Measurements from ENCODE around the gene UROD.

The UROD gene

DNA sequence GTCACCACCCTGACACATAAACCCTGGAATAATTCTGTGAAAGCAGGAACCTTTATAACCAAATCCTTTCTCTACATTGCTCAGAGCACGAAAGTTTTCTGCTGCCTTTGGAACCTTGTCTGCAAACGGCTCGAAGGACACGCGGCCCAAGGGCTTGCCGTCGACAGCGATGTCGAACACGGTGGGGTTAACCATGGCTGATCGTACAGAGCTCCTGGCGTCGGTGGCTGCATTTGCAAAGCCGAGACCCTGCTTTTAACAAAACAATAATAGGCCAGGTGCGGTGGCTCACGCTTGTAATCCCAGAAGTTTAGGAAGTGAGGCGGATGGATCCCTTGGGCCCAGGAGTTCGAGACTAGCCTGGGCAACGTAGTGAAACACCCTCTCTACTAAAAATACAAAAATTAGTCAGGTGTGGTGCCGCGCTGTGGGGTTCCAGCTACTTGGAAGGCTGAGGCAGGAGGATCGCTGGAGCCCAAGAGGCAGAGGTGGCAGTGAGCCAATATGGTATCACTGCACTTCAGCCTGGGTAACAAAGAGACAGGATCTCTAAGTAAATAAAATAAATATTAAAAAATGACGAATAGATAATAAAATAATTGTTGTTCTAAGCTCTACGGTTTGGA is 23.4 kb upstream of the UROD start:
- Histone ChIP-seq H3K36me3 (replicated peaks in 1 of 2; ENCODE audit: control insufficient read depth in 2 of 2, insufficient read depth in 2 of 2, low read length in 2 of 2) (no peaks in the 10 kb centered on the region), H2BK120ac (ENCODE audit: low read depth, low read length) (no peak overlapping the region), H2BK15ac (ENCODE audit: low read length) (no peak overlapping the region), H2AK5ac (ENCODE audit: low read depth, low read length) (no peak overlapping the region), H3K27ac (replicated peaks; ENCODE audit: low read length) (no peak overlapping the region), H2AFZ (ENCODE audit: low read length) (peak overlapping the region; percentile 13), H3K4me3 (ENCODE audit: low read length in 2 of 2) (no peak overlapping the region), H3K4ac (ENCODE audit: low read length) (no peak overlapping the region), H3K23ac (ENCODE audit: low read depth, low read length, poor library complexity) (no peak overlapping the region), H3K9me3 (replicated peaks in 1 of 2; ENCODE audit: control insufficient read depth in 2 of 2, insufficient read depth in 1 of 2, low read depth in 1 of 2, low read length in 2 of 2) (no peaks in the 10 kb centered on the region), H3K14ac (ENCODE audit: low read length) (no peak overlapping the region), H3K9ac (ENCODE audit: low read depth, low read length, poor library complexity) (no peak overlapping the region), H2BK12ac (ENCODE audit: low read length) (no peak overlapping the region), H3K4me1 (ENCODE audit: control insufficient read depth in 2 of 2, insufficient read depth in 1 of 2, low read depth in 1 of 2, low read length in 2 of 2) (peaks cover 4 to 6% of the 10 kb centered on the region in 2 donors), H3K27me3 (ENCODE audit: control insufficient read depth in 3 of 3, insufficient read depth in 3 of 3, low read depth in 1 of 3, low read length in 3 of 3) (no peaks in the 10 kb centered on the region), H2BK5ac (ENCODE audit: low read length) (no peak overlapping the region), H3K79me1 (ENCODE audit: low read depth, low read length) (peaks cover 4% of the 10 kb centered on the region), H4K8ac (ENCODE audit: low read depth, low read length) (no peak overlapping the region), H4K91ac (ENCODE audit: low read depth, low read length, poor library complexity) (no peak overlapping the region), H3K4me2 (ENCODE audit: insufficient read depth, low read length, poor library complexity, severe bottlenecking) (no peak overlapping the region), H3K18ac (ENCODE audit: low read length) (no peak overlapping the region)
- DNase-seq (ENCODE audit: low spot score) = no peak
- WGBS, 2 donors (ENCODE audit: extremely low coverage in 2 of 2, insufficient read length in 2 of 2, insufficient replicate concordance in 1 of 2) = no CpG with 5 or more reads among the region's 24 CpGs

- Histone ChIP-seq H3K9ac (ENCODE audit: low read depth, low read length, poor library complexity) (no peak overlapping the region), H3K14ac (ENCODE audit: low read length) (no peak overlapping the region), H4K8ac (ENCODE audit: low read depth, low read length) (no peak overlapping the region), H3K23ac (ENCODE audit: low read depth, low read length, poor library complexity) (no peak overlapping the region), H3K4ac (ENCODE audit: low read length) (no peak overlapping the region), H3K9me3 (replicated peaks in 1 of 2; ENCODE audit: control insufficient read depth in 2 of 2, insufficient read depth in 1 of 2, low read depth in 1 of 2, low read length in 2 of 2) (no peaks in the 10 kb centered on the region), H3K4me1 (ENCODE audit: control insufficient read depth in 2 of 2, insufficient read depth in 1 of 2, low read depth in 1 of 2, low read length in 2 of 2) (no peaks in the 10 kb centered on the region), H3K18ac (ENCODE audit: low read length) (no peak overlapping the region), H2BK5ac (ENCODE audit: low read length) (no peak overlapping the region), H2BK12ac (ENCODE audit: low read length) (no peak overlapping the region), H3K4me2 (ENCODE audit: insufficient read depth, low read length, poor library complexity, severe bottlenecking) (no peak overlapping the region), H3K27me3 (ENCODE audit: control insufficient read depth in 3 of 3, insufficient read depth in 3 of 3, low read depth in 1 of 3, low read length in 3 of 3) (no peaks in the 10 kb centered on the region), H2AK5ac (ENCODE audit: low read depth, low read length) (no peak overlapping the region), H2BK120ac (ENCODE audit: low read depth, low read length) (no peak overlapping the region), H3K27ac (replicated peaks; ENCODE audit: low read length) (no peak overlapping the region), H3K4me3 (ENCODE audit: low read length in 2 of 2) (no peak overlapping the region), H2BK15ac (ENCODE audit: low read length) (no peak overlapping the region), H3K79me1 (ENCODE audit: low read depth, low read length) (no peaks in the 10 kb centered on the region), H2AFZ (ENCODE audit: low read length) (no peak overlapping the region), H3K36me3 (replicated peaks in 1 of 2; ENCODE audit: control insufficient read depth in 2 of 2, insufficient read depth in 2 of 2, low read length in 2 of 2) (no peaks in the 10 kb centered on the region), H4K91ac (ENCODE audit: low read depth, low read length, poor library complexity) (no peak overlapping the region)
- DNase-seq (ENCODE audit: low spot score) = no peak
- WGBS, 2 donors (ENCODE audit: extremely low coverage in 2 of 2, insufficient read length in 2 of 2, insufficient replicate concordance in 1 of 2) = no CpG with 5 or more reads among the region's 7 CpGs
These were observed 17.6 kb upstream of the UROD start for GRCh38 chr1:44994309-44994898.

GRCh38 chr1:44995467-44996238 is 16.4 kb upstream of the UROD start:
- no peak overlapping the region for H3K4me2 ChIP-seq (ENCODE audit: insufficient read depth, low read length, poor library complexity, severe bottlenecking)
- no peak overlapping the region for H2BK12ac ChIP-seq (ENCODE audit: low read length)
- no peak overlapping the region for H3K18ac ChIP-seq (ENCODE audit: low read length)
- no peak overlapping the region for H4K8ac ChIP-seq (ENCODE audit: low read depth, low read length)
- no peak overlapping the region for H3K23ac ChIP-seq (ENCODE audit: low read depth, low read length, poor library complexity)
- no peaks in the 10 kb centered on the region for H3K4me1 ChIP-seq (ENCODE audit: control insufficient read depth in 2 of 2, insufficient read depth in 1 of 2, low read depth in 1 of 2, low read length in 2 of 2)
- H3K4me3 ChIP-seq (ENCODE audit: low read length in 2 of 2) = no peak overlapping the region
- H2BK5ac ChIP-seq (ENCODE audit: low read length) = no peak overlapping the region
- H3K27ac ChIP-seq (replicated peaks; ENCODE audit: low read length) = no peak overlapping the region
- H2BK15ac ChIP-seq (ENCODE audit: low read length) = no peak overlapping the region
- H3K4ac ChIP-seq (ENCODE audit: low read length) = no peak overlapping the region
- H2BK120ac ChIP-seq (ENCODE audit: low read depth, low read length) = no peak overlapping the region
- no peak for DNase-seq (ENCODE audit: low spot score)
- H3K14ac ChIP-seq (ENCODE audit: low read length) = no peak overlapping the region
- H3K79me1 ChIP-seq (ENCODE audit: low read depth, low read length) = no peaks in the 10 kb centered on the region
- no peaks in the 10 kb centered on the region for H3K27me3 ChIP-seq (ENCODE audit: control insufficient read depth in 3 of 3, insufficient read depth in 3 of 3, low read depth in 1 of 3, low read length in 3 of 3)
- no peak overlapping the region for H2AK5ac ChIP-seq (ENCODE audit: low read depth, low read length)
- no peaks in the 10 kb centered on the region for H3K9me3 ChIP-seq (replicated peaks in 1 of 2; ENCODE audit: control insufficient read depth in 2 of 2, insufficient read depth in 1 of 2, low read depth in 1 of 2, low read length in 2 of 2)
- no peak overlapping the region for H2AFZ ChIP-seq (ENCODE audit: low read length)
- WGBS, 2 donors (ENCODE audit: extremely low coverage in 2 of 2, insufficient read length in 2 of 2, insufficient replicate concordance in 1 of 2) = no CpG with 5 or more reads among the region's 7 CpGs
- no peaks in the 10 kb centered on the region for H3K36me3 ChIP-seq (replicated peaks in 1 of 2; ENCODE audit: control insufficient read depth in 2 of 2, insufficient read depth in 2 of 2, low read length in 2 of 2)
- no peak overlapping the region for H3K9ac ChIP-seq (ENCODE audit: low read depth, low read length, poor library complexity)
- no peak overlapping the region for H4K91ac ChIP-seq (ENCODE audit: low read depth, low read length, poor library complexity)

DNA sequence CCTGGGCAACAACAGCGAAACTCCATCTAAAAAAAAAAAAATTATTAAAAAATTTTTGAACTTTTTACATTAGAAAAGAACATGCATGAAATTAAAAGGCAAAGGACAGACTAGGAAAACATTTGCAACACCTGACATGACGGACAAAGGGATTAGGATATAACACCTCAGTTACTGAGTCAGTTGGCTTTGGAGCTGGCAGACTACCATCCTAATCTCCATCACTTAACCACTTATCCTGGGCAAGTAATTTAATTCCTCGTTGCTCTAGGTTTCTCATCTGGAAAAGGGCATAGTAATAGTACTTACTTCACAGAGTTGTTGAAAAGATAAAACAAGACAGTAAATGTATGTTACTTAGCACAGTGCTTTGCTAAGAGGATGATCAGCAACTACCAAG is 12.8 kb upstream of the UROD start:
- WGBS, 2 donors (ENCODE audit: extremely low coverage in 2 of 2, insufficient read length in 2 of 2, insufficient replicate concordance in 1 of 2) = no CpG with 5 or more reads among the region's 3 CpGs
- no peaks in the 10 kb centered on the region for H3K27me3 ChIP-seq (ENCODE audit: control insufficient read depth in 3 of 3, insufficient read depth in 3 of 3, low read depth in 1 of 3, low read length in 3 of 3)
- no peak overlapping the region for H4K91ac ChIP-seq (ENCODE audit: low read depth, low read length, poor library complexity)
- peaks cover 13 to 25% of the 10 kb centered on the region in 2 donors for H3K36me3 ChIP-seq (replicated peaks in 1 of 2; ENCODE audit: control insufficient read depth in 2 of 2, insufficient read depth in 2 of 2, low read length in 2 of 2)
- H3K14ac ChIP-seq (ENCODE audit: low read length) = no peak overlapping the region
- no peak overlapping the region for H2AK5ac ChIP-seq (ENCODE audit: low read depth, low read length)
- H2AFZ ChIP-seq (ENCODE audit: low read length) = no peak overlapping the region
- no peak overlapping the region for H3K27ac ChIP-seq (replicated peaks; ENCODE audit: low read length)
- no peaks in the 10 kb centered on the region for H3K79me1 ChIP-seq (ENCODE audit: low read depth, low read length)
- no peak overlapping the region for H3K4ac ChIP-seq (ENCODE audit: low read length)
- no peaks in the 10 kb centered on the region for H3K4me1 ChIP-seq (ENCODE audit: control insufficient read depth in 2 of 2, insufficient read depth in 1 of 2, low read depth in 1 of 2, low read length in 2 of 2)
- no peak overlapping the region for H2BK12ac ChIP-seq (ENCODE audit: low read length)
- H3K9ac ChIP-seq (ENCODE audit: low read depth, low read length, poor library complexity) = no peak overlapping the region
- no peak overlapping the region for H2BK15ac ChIP-seq (ENCODE audit: low read length)
- no peak for DNase-seq (ENCODE audit: low spot score)
- H3K4me3 ChIP-seq (ENCODE audit: low read length in 2 of 2) = no peak overlapping the region
- no peak overlapping the region for H3K18ac ChIP-seq (ENCODE audit: low read length)
- H3K23ac ChIP-seq (ENCODE audit: low read depth, low read length, poor library complexity) = no peak overlapping the region
- no peak overlapping the region for H4K8ac ChIP-seq (ENCODE audit: low read depth, low read length)
- no peaks in the 10 kb centered on the region for H3K9me3 ChIP-seq (replicated peaks in 1 of 2; ENCODE audit: control insufficient read depth in 2 of 2, insufficient read depth in 1 of 2, low read depth in 1 of 2, low read length in 2 of 2)
- H3K4me2 ChIP-seq (ENCODE audit: insufficient read depth, low read length, poor library complexity, severe bottlenecking) = no peak overlapping the region
- no peak overlapping the region for H2BK5ac ChIP-seq (ENCODE audit: low read length)
- no peak overlapping the region for H2BK120ac ChIP-seq (ENCODE audit: low read depth, low read length)

Measured in neuronal stem cell (in vitro differentiated cells).